Fibroblast of mammary gland (primary cell): Measurements from ENCODE around the gene COLEC11.

Source experiments
- DNase-seq: peaks from one replicate; pipeline ENCODE4 v3.0.0-alpha.2; 2010; ENCODE audit warnings: low read depth
- H3K4me3 ChIP-seq: 2 replicates; pipeline ENCODE4 v1.5.1; 2011; ENCODE audit warnings: low read depth, mild to moderate bottlenecking, low read length, moderate library complexity; ENCODE audit not compliant: control insufficient read depth
- CTCF ChIP-seq: conservative IDR thresholded peaks from 2 replicates; pipeline ENCODE4 v1.5.1; 2011; ENCODE audit warnings: low read depth, low read length, inconsistent platforms; ENCODE audit not compliant: control insufficient read depth, insufficient read depth

The COLEC11 gene

GRCh38 chr2:3585261-3586109 lies 9.4 kb upstream of the COLEC11 start:
- TF ChIP-seq CTCF, result no peak
- DNase-seq, result peak; percentile 88
- peak overlapping the region; percentile 16 for H3K4me3 ChIP-seq

- H3K4me3 ChIP-seq, result no peak overlapping the region
- DNase-seq, result no peak
- TF ChIP-seq CTCF, result no peak
Observed at GRCh38 chr2:3586220-3586619, 8.7 kb upstream of the COLEC11 start.

- TF ChIP-seq CTCF, result no peak
- H3K4me3 ChIP-seq, result no peak overlapping the region
- no peak for DNase-seq
Observed at GRCh38 chr2:3587021-3587420, 7.9 kb upstream of the COLEC11 start.

GRCh38 chr2:3587432-3587831 lies 7.5 kb upstream of the COLEC11 start:
- no peak overlapping the region for H3K4me3 ChIP-seq
- TF ChIP-seq CTCF, result no peak
- no peak for DNase-seq

- DNase-seq, result no peak
- H3K4me3 ChIP-seq, result no peak overlapping the region
- TF ChIP-seq CTCF, result no peak
Observed at GRCh38 chr2:3588084-3588483, 6.8 kb upstream of the COLEC11 start.

- no peak overlapping the region for H3K4me3 ChIP-seq
- DNase-seq, result no peak
- TF ChIP-seq CTCF, result no peak
Observed at GRCh38 chr2:3589086-3589485, 5.8 kb upstream of the COLEC11 start.
